Activated naive CD8-positive, alpha-beta T cell treated with anti-CD3 and anti-CD28 coated beads for 36 hours (primary cell): ENCODE measurements around the gene WDR48. TPM values are rescaled to one million over a fixed set of nuclear protein-coding genes. Genes with fewer than 3 reads are reported as not detected.
"Not testable (repeated sequence)": the region's sequence is repeated elsewhere in the genome, so short reads cannot be mapped to it uniquely, and the experiment has no call there.

Experiments used
- DNase-seq: peaks from one replicate; pipeline ENCODE4 v3.0.0; 2021
- H3K27ac Mint-ChIP-seq: one replicate; pipeline ENCODE4 v1.8.0; 2022; ENCODE audit warnings: mild to moderate bottlenecking, moderate library complexity, mixed read lengths
- H3K27me3 Mint-ChIP-seq: one replicate; pipeline ENCODE4 v1.8.0; 2022; ENCODE audit warnings: mild to moderate bottlenecking, mixed read lengths
- H3K36me3 Mint-ChIP-seq: one replicate; pipeline ENCODE4 v1.8.0; 2021; ENCODE audit warnings: mild to moderate bottlenecking, mixed read lengths
- H3K4me1 Mint-ChIP-seq: one replicate; pipeline ENCODE4 v1.8.0; 2021; ENCODE audit warnings: mixed read lengths
- H3K4me3 Mint-ChIP-seq: one replicate; pipeline ENCODE4 v1.8.0; 2022; ENCODE audit warnings: mild to moderate bottlenecking, moderate library complexity, mixed read lengths
- H3K9me3 Mint-ChIP-seq: one replicate; pipeline ENCODE4 v1.8.0; 2022; ENCODE audit warnings: mixed read lengths
- total RNA-seq, 2 experiments: library from RNA; stranded (reverse); gene quantifications; one replicate each; pipeline ENCODE4 v1.2.3, GENCODE V29; 2021

Gene WDR48
- total RNA-seq, 2 experiments from 2014 or later: 38.4 to 41.0 TPM

GRCh38 chr3:39038165-39038564 is 13.7 kb upstream of the WDR48 start:
- Mint-ChIP-seq H3K36me3 (peaks cover 3% of the 10 kb centered on the region), H3K9me3 (peaks cover 4% of the 10 kb centered on the region), H3K27ac (no peak overlapping the region), H3K4me3 (no peak overlapping the region), H3K27me3 (no peaks in the 10 kb centered on the region), H3K4me1 (peaks cover 3% of the 10 kb centered on the region)
- DNase-seq: no peak

GRCh38 chr3:39050029-39050428 is 1.8 kb upstream of the WDR48 start:
- no peaks in the 10 kb centered on the region for H3K9me3 Mint-ChIP-seq
- H3K27ac Mint-ChIP-seq: no peak overlapping the region
- peaks cover 26% of the 10 kb centered on the region for H3K4me1 Mint-ChIP-seq
- no peak overlapping the region for H3K4me3 Mint-ChIP-seq
- DNase-seq: no peak
- H3K36me3 Mint-ChIP-seq: no peaks in the 10 kb centered on the region
- no peaks in the 10 kb centered on the region for H3K27me3 Mint-ChIP-seq

GRCh38 chr3:39052583-39052982 is 767 bp downstream of the WDR48 start:
- H3K4me1 Mint-ChIP-seq: peaks cover 35% of the 10 kb centered on the region
- no peaks in the 10 kb centered on the region for H3K9me3 Mint-ChIP-seq
- H3K4me3 Mint-ChIP-seq: peak overlapping the region; percentile 97
- peak overlapping the region; percentile 97 for H3K27ac Mint-ChIP-seq
- DNase-seq: peak; percentile 6
- H3K27me3 Mint-ChIP-seq: no peaks in the 10 kb centered on the region
- no peaks in the 10 kb centered on the region for H3K36me3 Mint-ChIP-seq

GRCh38 chr3:39053696-39054095 is 1.9 kb downstream of the WDR48 start:
- Mint-ChIP-seq H3K4me3 (peak overlapping the region; percentile 38), H3K9me3 (no peaks in the 10 kb centered on the region), H3K27ac (no peak overlapping the region), H3K36me3 (no peaks in the 10 kb centered on the region), H3K27me3 (no peaks in the 10 kb centered on the region), H3K4me1 (peaks cover 39% of the 10 kb centered on the region)
- DNase-seq: no peak

GRCh38 chr3:39056151-39056550 is 4.3 kb downstream of the WDR48 start:
- DNase-seq: no peak
- peaks cover under 1% of the 10 kb centered on the region for H3K36me3 Mint-ChIP-seq
- H3K4me3 Mint-ChIP-seq: no peak overlapping the region
- no peaks in the 10 kb centered on the region for H3K27me3 Mint-ChIP-seq
- peaks cover 33% of the 10 kb centered on the region for H3K4me1 Mint-ChIP-seq
- H3K27ac Mint-ChIP-seq: no peak overlapping the region
- no peaks in the 10 kb centered on the region for H3K9me3 Mint-ChIP-seq

- H3K4me1 Mint-ChIP-seq: peaks cover 35% of the 10 kb centered on the region
- H3K9me3 Mint-ChIP-seq, H3K36me3 Mint-ChIP-seq, H3K27ac Mint-ChIP-seq, DNase-seq, H3K27me3 Mint-ChIP-seq, H3K4me3 Mint-ChIP-seq: not testable (repeated sequence)
These were observed 9.4 kb downstream of the WDR48 start for GRCh38 chr3:39061228-39061627.

GRCh38 chr3:39062180-39062579 is 10.4 kb downstream of the WDR48 start:
- H3K9me3 Mint-ChIP-seq: no peaks in the 10 kb centered on the region
- peaks cover 33% of the 10 kb centered on the region for H3K4me1 Mint-ChIP-seq
- H3K27ac Mint-ChIP-seq: no peak overlapping the region
- H3K4me3 Mint-ChIP-seq: no peak overlapping the region
- peaks cover 9% of the 10 kb centered on the region for H3K36me3 Mint-ChIP-seq
- DNase-seq: no peak
- no peaks in the 10 kb centered on the region for H3K27me3 Mint-ChIP-seq

GRCh38 chr3:39063143-39063542 is 11.3 kb downstream of the WDR48 start:
- DNase-seq: no peak
- Mint-ChIP-seq H3K4me3 (no peak overlapping the region), H3K27ac (no peak overlapping the region), H3K4me1 (peaks cover 31% of the 10 kb centered on the region), H3K9me3 (no peaks in the 10 kb centered on the region), H3K36me3 (peaks cover 12% of the 10 kb centered on the region), H3K27me3 (no peaks in the 10 kb centered on the region)

GRCh38 chr3:39064646-39065045 is 12.8 kb downstream of the WDR48 start:
- no peak for DNase-seq
- no peak overlapping the region for H3K4me3 Mint-ChIP-seq
- peaks cover 25% of the 10 kb centered on the region for H3K4me1 Mint-ChIP-seq
- no peaks in the 10 kb centered on the region for H3K9me3 Mint-ChIP-seq
- H3K27me3 Mint-ChIP-seq: no peaks in the 10 kb centered on the region
- H3K36me3 Mint-ChIP-seq: peaks cover 12% of the 10 kb centered on the region
- H3K27ac Mint-ChIP-seq: no peak overlapping the region

GRCh38 chr3:39065197-39065596 is 13.4 kb downstream of the WDR48 start:
- Mint-ChIP-seq H3K4me1 (peaks cover 25% of the 10 kb centered on the region), H3K27ac (peak overlapping the region; percentile 22), H3K9me3 (no peaks in the 10 kb centered on the region), H3K27me3 (no peaks in the 10 kb centered on the region), H3K36me3 (peaks cover 15% of the 10 kb centered on the region), H3K4me3 (no peak overlapping the region)
- peak; percentile 4 for DNase-seq

- Mint-ChIP-seq H3K36me3 (peaks cover 11% of the 10 kb centered on the region), H3K4me3 (no peak overlapping the region), H3K27ac (no peak overlapping the region), H3K27me3 (no peaks in the 10 kb centered on the region), H3K4me1 (peaks cover 16% of the 10 kb centered on the region), H3K9me3 (no peaks in the 10 kb centered on the region)
- no peak for DNase-seq
These were observed 15.5 kb downstream of the WDR48 start for GRCh38 chr3:39067286-39067685.

GRCh38 chr3:39068556-39068955 is 16.7 kb downstream of the WDR48 start:
- H3K9me3 Mint-ChIP-seq: no peaks in the 10 kb centered on the region
- no peak overlapping the region for H3K4me3 Mint-ChIP-seq
- DNase-seq: no peak
- H3K36me3 Mint-ChIP-seq: peaks cover 10% of the 10 kb centered on the region
- peaks cover 7% of the 10 kb centered on the region for H3K4me1 Mint-ChIP-seq
- no peaks in the 10 kb centered on the region for H3K27me3 Mint-ChIP-seq
- H3K27ac Mint-ChIP-seq: no peak overlapping the region

GRCh38 chr3:39075910-39076309 is 24.1 kb downstream of the WDR48 start:
- peak overlapping the region; percentile 10 for H3K27ac Mint-ChIP-seq
- peaks cover 20% of the 10 kb centered on the region for H3K36me3 Mint-ChIP-seq

GRCh38 chr3:39079530-39079929 is 27.7 kb downstream of the WDR48 start:
- Mint-ChIP-seq H3K4me3 (no peak overlapping the region), H3K4me1 (peaks cover 23% of the 10 kb centered on the region), H3K27ac (no peak overlapping the region), H3K36me3 (peaks cover 29% of the 10 kb centered on the region), H3K27me3 (no peaks in the 10 kb centered on the region), H3K9me3 (no peaks in the 10 kb centered on the region)
- DNase-seq: no peak

More at GRCh38 chr3:39075910-39076309, 24.1 kb downstream of the WDR48 start:
- Mint-ChIP-seq H3K9me3 (no peaks in the 10 kb centered on the region), H3K4me3 (no peak overlapping the region), H3K27me3 (no peaks in the 10 kb centered on the region), H3K4me1 (peaks cover 7% of the 10 kb centered on the region)
- DNase-seq: no peak

GRCh38 chr3:39080026-39080425 is 28.2 kb downstream of the WDR48 start:
- Mint-ChIP-seq H3K4me1 (peaks cover 23% of the 10 kb centered on the region), H3K27ac (no peak overlapping the region), H3K4me3 (no peak overlapping the region), H3K9me3 (no peaks in the 10 kb centered on the region), H3K36me3 (peaks cover 27% of the 10 kb centered on the region), H3K27me3 (no peaks in the 10 kb centered on the region)
- DNase-seq: no peak

- Mint-ChIP-seq H3K36me3 (peaks cover 20% of the 10 kb centered on the region), H3K4me1 (peaks cover 16% of the 10 kb centered on the region), H3K4me3 (no peak overlapping the region), H3K27ac (peak overlapping the region; percentile 39), H3K27me3 (no peaks in the 10 kb centered on the region), H3K9me3 (no peaks in the 10 kb centered on the region)
- DNase-seq: no peak
These were observed 31.0 kb downstream of the WDR48 start for GRCh38 chr3:39082666-39083313.
